Loucy (cell line): ENCODE results near the gene EPHA6.

ENCODE experiments used
- H2AFZ ChIP-seq: fragments of 200-600 bp; sonication (generic); 2 replicates; pipeline ENCODE4 v1.6.0; 2016; ENCODE audit warnings: antibody characterized with exemption, mild to moderate bottlenecking, low read length, moderate library complexity
- H3F3A ChIP-seq: fragments of 200-600 bp; 2 replicates; pipeline ENCODE4 v1.6.0; 2016; ENCODE audit warnings: antibody characterized with exemption, low read depth, mild to moderate bottlenecking
- H3K27me3 ChIP-seq: fragments of 200-600 bp; sonication (generic); 2 replicates; pipeline ENCODE4 v1.6.1; 2014; ENCODE audit warnings: low read length, mild to moderate bottlenecking; ENCODE audit not compliant: insufficient read depth, poor library complexity, severe bottlenecking
- H3K36me3 ChIP-seq: fragments of 200-600 bp; sonication (generic); 2 replicates; pipeline ENCODE4 v1.6.1; 2016; ENCODE audit warnings: low read length; ENCODE audit not compliant: insufficient read depth
- H3K4me1 ChIP-seq: fragments of 200-600 bp; sonication (generic); 2 replicates; pipeline ENCODE4 v1.5.1; 2014; ENCODE audit warnings: low read length, mild to moderate bottlenecking; ENCODE audit not compliant: insufficient read depth, poor library complexity, severe bottlenecking
- H3K4me2 ChIP-seq: fragments of 200-600 bp; sonication (generic); 2 replicates; pipeline ENCODE4 v1.6.0; 2014; ENCODE audit warnings: antibody characterized with exemption, low read length, low read depth, mild to moderate bottlenecking; ENCODE audit not compliant: poor library complexity, severe bottlenecking
- H3K4me3 ChIP-seq: fragments of 200-600 bp; sonication (generic); 2 replicates; pipeline ENCODE4 v1.5.1; 2014; ENCODE audit warnings: low read length, mild to moderate bottlenecking, mixed read lengths; ENCODE audit not compliant: poor library complexity, severe bottlenecking
- H3K79me2 ChIP-seq: fragments of 200-600 bp; sonication (generic); 2 replicates; pipeline ENCODE4 v1.6.1; 2014; ENCODE audit warnings: low read length; ENCODE audit not compliant: insufficient read depth
- H3K9ac ChIP-seq: fragments of 200-600 bp; sonication (generic); 2 replicates; pipeline ENCODE4 v1.6.0; 2014; ENCODE audit warnings: mild to moderate bottlenecking, low read depth, low read length, moderate library complexity; ENCODE audit not compliant: poor library complexity, severe bottlenecking
- H3K9me2 ChIP-seq: fragments of 200-600 bp; sonication (generic); replicated peaks from 2 replicates; pipeline ENCODE4 v1.6.1; 2016; ENCODE audit warnings: low read depth, low read length, mixed read lengths
- H3K9me3 ChIP-seq: fragments of 200-600 bp; sonication (generic); 2 replicates; pipeline ENCODE4 v1.6.1; 2014; ENCODE audit warnings: mild to moderate bottlenecking, antibody characterized with exemption, low read length, low read depth; ENCODE audit not compliant: insufficient read depth
- H4K20me1 ChIP-seq: fragments of 200-600 bp; sonication (generic); 2 replicates; pipeline ENCODE4 v1.6.0; 2014; ENCODE audit warnings: antibody characterized with exemption, low read length, mild to moderate bottlenecking; ENCODE audit not compliant: insufficient read depth, poor library complexity, severe bottlenecking
- EZH2phosphoT487 ChIP-seq: fragments of 200-600 bp; IDR thresholded peaks from 2 replicates; pipeline ENCODE4 v1.6.1; 2018; ENCODE audit warnings: antibody characterized with exemption, mild to moderate bottlenecking, moderate library complexity, borderline replicate concordance
- TF ChIP-seq, protein P1 (sequence below): fragments of 200-600 bp; sonication (generic); conservative IDR thresholded peaks from 2 replicates; pipeline ENCODE4 v1.5.1; 2014; ENCODE audit warnings: mild to moderate bottlenecking, antibody characterized with exemption, low read length

Gene EPHA6

GRCh38 chr3:97686258-97686657, 871.9 kb downstream of the EPHA6 start:
- Histone ChIP-seq H3K27me3 (no peaks in the 10 kb centered on the region), H4K20me1 (no peaks in the 10 kb centered on the region), H3K4me1 (no peaks in the 10 kb centered on the region), H3K79me2 (no peaks in the 10 kb centered on the region), H2AFZ (no peak overlapping the region), H3K9me3 (no peaks in the 10 kb centered on the region), H3K36me3 (no peaks in the 10 kb centered on the region), H3K9me2 (no peaks in the 10 kb centered on the region), H3K9ac (no peak overlapping the region), H3K4me2 (no peak overlapping the region), H3K4me3 (no peak overlapping the region), H3F3A (no peaks in the 10 kb centered on the region)
- TF ChIP-seq, protein P1, sequence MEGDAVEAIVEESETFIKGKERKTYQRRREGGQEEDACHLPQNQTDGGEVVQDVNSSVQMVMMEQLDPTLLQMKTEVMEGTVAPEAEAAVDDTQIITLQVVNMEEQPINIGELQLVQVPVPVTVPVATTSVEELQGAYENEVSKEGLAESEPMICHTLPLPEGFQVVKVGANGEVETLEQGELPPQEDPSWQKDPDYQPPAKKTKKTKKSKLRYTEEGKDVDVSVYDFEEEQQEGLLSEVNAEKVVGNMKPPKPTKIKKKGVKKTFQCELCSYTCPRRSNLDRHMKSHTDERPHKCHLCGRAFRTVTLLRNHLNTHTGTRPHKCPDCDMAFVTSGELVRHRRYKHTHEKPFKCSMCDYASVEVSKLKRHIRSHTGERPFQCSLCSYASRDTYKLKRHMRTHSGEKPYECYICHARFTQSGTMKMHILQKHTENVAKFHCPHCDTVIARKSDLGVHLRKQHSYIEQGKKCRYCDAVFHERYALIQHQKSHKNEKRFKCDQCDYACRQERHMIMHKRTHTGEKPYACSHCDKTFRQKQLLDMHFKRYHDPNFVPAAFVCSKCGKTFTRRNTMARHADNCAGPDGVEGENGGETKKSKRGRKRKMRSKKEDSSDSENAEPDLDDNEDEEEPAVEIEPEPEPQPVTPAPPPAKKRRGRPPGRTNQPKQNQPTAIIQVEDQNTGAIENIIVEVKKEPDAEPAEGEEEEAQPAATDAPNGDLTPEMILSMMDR: no peak
- no peak for TF ChIP-seq EZH2phosphoT487

DNA sequence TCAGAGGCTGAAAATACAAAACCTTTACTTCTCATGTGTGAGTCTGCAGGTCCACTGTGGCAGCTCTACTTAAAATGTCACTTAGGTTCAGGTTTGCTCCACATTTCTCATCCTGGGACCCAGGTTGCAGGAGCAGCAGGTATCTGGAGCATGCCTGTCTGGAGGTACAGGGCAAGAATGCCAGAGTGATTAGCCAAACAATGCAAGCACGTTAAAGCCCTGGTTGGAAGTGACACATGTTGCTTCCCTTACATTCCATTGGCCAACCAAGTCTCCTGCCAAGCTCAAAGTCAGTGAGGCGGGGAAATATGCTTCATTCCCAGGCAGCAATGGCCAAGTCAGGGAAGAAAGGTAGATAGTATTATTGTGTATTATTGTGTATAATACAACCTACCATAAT, 873.3 kb downstream of the EPHA6 start:
- H3K9me3 ChIP-seq: no peaks in the 10 kb centered on the region
- no peak overlapping the region for H3K4me3 ChIP-seq
- H3K9me2 ChIP-seq: no peaks in the 10 kb centered on the region
- no peaks in the 10 kb centered on the region for H3K4me1 ChIP-seq
- H3F3A ChIP-seq: no peaks in the 10 kb centered on the region
- TF ChIP-seq EZH2phosphoT487: no peak
- TF ChIP-seq, protein P1: no peak
- H2AFZ ChIP-seq: no peak overlapping the region
- H3K79me2 ChIP-seq: no peaks in the 10 kb centered on the region
- H3K27me3 ChIP-seq: no peaks in the 10 kb centered on the region
- no peak overlapping the region for H3K9ac ChIP-seq
- H4K20me1 ChIP-seq: no peaks in the 10 kb centered on the region
- H3K36me3 ChIP-seq: no peaks in the 10 kb centered on the region
- no peak overlapping the region for H3K4me2 ChIP-seq

DNA sequence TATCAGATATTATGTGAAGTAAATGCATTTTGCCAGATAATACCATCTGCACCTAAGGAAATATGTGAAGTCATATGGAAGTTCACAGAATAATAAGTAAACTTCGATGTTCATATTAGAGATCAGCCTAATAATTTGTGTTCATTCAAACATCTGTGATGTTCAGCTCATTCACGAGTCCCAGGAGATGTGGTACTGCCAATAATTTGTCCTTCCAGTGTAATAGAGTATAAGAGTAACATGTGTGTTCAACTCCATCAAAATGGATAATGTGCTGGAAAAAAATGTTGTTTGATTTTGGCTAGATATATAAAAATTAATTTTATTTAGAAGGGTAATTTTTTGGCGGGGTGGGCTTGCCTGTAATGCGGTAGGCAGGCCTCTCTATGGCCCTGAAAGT, 874.7 kb downstream of the EPHA6 start:
- Histone ChIP-seq H3F3A (no peaks in the 10 kb centered on the region), H3K27me3 (no peaks in the 10 kb centered on the region), H2AFZ (no peak overlapping the region), H3K79me2 (no peaks in the 10 kb centered on the region), H3K9me2 (no peaks in the 10 kb centered on the region), H3K9me3 (no peaks in the 10 kb centered on the region), H3K36me3 (no peaks in the 10 kb centered on the region), H3K4me1 (no peaks in the 10 kb centered on the region), H4K20me1 (no peaks in the 10 kb centered on the region), H3K4me3 (no peak overlapping the region), H3K9ac (no peak overlapping the region), H3K4me2 (no peak overlapping the region)
- TF ChIP-seq EZH2phosphoT487: no peak
- TF ChIP-seq, protein P1: no peak
